Measurements from ENCODE around the gene CLEC4F. TPM values are rescaled to one million over a fixed set of nuclear protein-coding genes. Genes with fewer than 3 reads are reported as not detected.

Gene CLEC4F
- total and polyA plus RNA-seq, 2 donors (not counting 1 experiment from before 2014, with no cell fraction given) = not detected

DNA sequence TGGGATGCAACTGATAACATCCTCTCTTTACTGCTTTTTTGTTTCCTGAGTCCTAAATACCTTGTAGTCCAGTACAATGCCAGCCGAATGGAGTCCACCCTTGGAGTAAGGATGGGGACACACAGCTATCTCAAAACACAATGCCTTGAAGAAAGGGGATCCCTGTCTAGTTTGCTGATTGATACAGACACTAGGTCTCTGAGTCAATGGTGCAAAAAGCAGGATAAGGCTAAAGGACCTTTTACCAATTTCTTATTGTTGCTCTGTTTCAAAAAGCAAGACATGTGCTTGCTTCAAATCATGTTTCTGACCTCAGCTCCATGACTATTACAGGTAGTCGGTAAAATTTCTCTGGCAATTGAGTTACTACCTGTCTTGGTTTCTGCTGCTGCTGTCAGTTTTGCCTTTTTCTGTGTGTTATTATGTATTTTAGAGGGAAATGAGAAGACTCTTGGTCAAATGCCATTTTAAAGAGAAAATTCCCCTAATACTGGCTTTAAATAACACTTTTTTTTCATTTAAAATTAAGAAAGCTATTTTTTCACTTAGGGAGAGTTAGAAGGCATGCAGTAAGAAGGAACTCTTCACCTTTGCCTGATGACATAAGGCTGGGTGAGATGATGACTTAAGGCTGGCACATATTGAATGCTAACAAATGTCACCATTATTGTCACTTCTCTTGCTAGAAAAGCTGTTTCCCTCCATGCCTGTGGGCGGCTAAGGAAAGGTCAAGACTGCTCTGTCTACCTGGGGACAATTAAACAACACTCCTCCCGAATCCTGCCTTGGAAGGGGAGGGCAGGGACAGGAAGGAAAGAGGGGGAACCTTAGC lies 25.0 kb downstream of the CLEC4F start:
- WGBS (ENCODE audit: insufficient coverage) = 83% methylated on average over 2 of the region's 4 CpGs
- TF ChIP-seq, protein P1, sequence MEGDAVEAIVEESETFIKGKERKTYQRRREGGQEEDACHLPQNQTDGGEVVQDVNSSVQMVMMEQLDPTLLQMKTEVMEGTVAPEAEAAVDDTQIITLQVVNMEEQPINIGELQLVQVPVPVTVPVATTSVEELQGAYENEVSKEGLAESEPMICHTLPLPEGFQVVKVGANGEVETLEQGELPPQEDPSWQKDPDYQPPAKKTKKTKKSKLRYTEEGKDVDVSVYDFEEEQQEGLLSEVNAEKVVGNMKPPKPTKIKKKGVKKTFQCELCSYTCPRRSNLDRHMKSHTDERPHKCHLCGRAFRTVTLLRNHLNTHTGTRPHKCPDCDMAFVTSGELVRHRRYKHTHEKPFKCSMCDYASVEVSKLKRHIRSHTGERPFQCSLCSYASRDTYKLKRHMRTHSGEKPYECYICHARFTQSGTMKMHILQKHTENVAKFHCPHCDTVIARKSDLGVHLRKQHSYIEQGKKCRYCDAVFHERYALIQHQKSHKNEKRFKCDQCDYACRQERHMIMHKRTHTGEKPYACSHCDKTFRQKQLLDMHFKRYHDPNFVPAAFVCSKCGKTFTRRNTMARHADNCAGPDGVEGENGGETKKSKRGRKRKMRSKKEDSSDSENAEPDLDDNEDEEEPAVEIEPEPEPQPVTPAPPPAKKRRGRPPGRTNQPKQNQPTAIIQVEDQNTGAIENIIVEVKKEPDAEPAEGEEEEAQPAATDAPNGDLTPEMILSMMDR (IDR thresholded peaks at IDR 0.05) = no peak
- TF ChIP-seq EZH2 (IDR thresholded peaks at IDR 0.05; ENCODE audit: borderline replicate concordance, insufficient read depth, low read depth, low read length, poor library complexity, severe bottlenecking) = no peak
- H3K27ac ChIP-seq (ENCODE audit: low read length in 2 of 2) = no peak overlapping the region
- H3K27me3 Mint-ChIP-seq = peaks cover 50% of the 10 kb centered on the region
- H3K27me3 ChIP-seq (replicated peaks in 1 of 4; ENCODE audit: control extremely low read depth in 1 of 4, control insufficient read depth in 3 of 4, insufficient read depth in 4 of 4, low read length in 3 of 4) = peaks cover 0 to 36% (median 7%) of the 10 kb centered on the region in 4 experiments
- ChIA-PET POLR2A (no interaction called here), CTCF (no interaction called here)
- H3K36me3 ChIP-seq (replicated peaks in 1 of 2; ENCODE audit: control extremely low read depth in 1 of 2, control insufficient read depth in 1 of 2, extremely low read depth in 1 of 2, insufficient read depth in 2 of 2, low read length in 1 of 2) = no peaks in the 10 kb centered on the region
- intact Hi-C loops (cut with micrococcal nuclease) = no loop called here
- H2AFZ ChIP-seq (ENCODE audit: insufficient read depth, low read depth, low read length, poor library complexity, severe bottlenecking) = no peak overlapping the region
- peaks cover 2% of the 10 kb centered on the region for H3K4me1 Mint-ChIP-seq
- H3K9me3 ChIP-seq (ENCODE audit: control extremely low read depth in 1 of 3, control insufficient read depth in 2 of 3, insufficient read depth in 1 of 3, low read length in 2 of 3) = peaks cover 0 to 11% (median 0%) of the 10 kb centered on the region in 3 donors
- ATAC-seq (ENCODE audit: low read depth) (no peak), DNase-seq (no peak)
- H3K9ac ChIP-seq (ENCODE audit: low read length) = no peak overlapping the region
- H3K27ac Mint-ChIP-seq = no peak overlapping the region
- H3K4me3 Mint-ChIP-seq = no peak overlapping the region
- H3K4me3 ChIP-seq (ENCODE audit: control extremely low read depth in 1 of 5, extremely low read depth in 1 of 5, insufficient read depth in 1 of 5, low read depth in 2 of 5, low read length in 4 of 5) = no peak overlapping the region
- H3K79me2 ChIP-seq (ENCODE audit: control insufficient read depth, insufficient read depth, low read length) = no peaks in the 10 kb centered on the region
- H3K9me3 Mint-ChIP-seq (ENCODE audit: insufficient read depth) = no peaks in the 10 kb centered on the region
- no peak overlapping the region for H3K4me2 ChIP-seq (replicated peaks; ENCODE audit: low read depth, low read length, poor library complexity, severe bottlenecking)
- H3K4me1 ChIP-seq (ENCODE audit: control insufficient read depth in 2 of 2, insufficient read depth in 2 of 2, low read length in 2 of 2) = peaks cover 0 to 4% of the 10 kb centered on the region in 2 donors
- no peaks in the 10 kb centered on the region for H4K20me1 ChIP-seq (ENCODE audit: control insufficient read depth, insufficient read depth, low read length, poor library complexity, severe bottlenecking)

DNA sequence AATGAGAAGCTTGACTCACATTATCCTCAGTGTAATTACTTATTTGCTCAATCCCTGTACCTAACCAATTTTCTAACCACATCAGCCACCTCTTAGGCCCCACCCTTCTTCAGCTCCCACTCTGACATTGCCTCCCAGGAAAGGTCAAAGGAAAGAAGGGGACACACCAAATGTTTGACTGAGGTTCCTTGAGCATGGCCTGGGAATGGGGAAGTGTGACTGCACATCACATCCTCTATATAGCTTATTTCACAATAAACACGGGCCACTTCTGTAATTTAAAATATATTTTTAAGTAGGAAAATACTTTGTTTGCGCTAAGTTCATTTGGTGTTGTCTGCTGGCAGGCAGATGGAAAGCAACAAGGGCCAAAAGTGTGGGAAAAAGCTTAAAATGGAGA lies 26.9 kb downstream of the CLEC4F start:
- WGBS (ENCODE audit: insufficient coverage) = no CpG with 5 or more reads among the region's 2 CpGs
- ChIA-PET CTCF (no interaction called here), POLR2A (no interaction called here)
- TF ChIP-seq, protein P1 (IDR thresholded peaks at IDR 0.05) = no peak
- no peak for TF ChIP-seq EZH2 (IDR thresholded peaks at IDR 0.05; ENCODE audit: borderline replicate concordance, insufficient read depth, low read depth, low read length, poor library complexity, severe bottlenecking)
- Mint-ChIP-seq H3K4me1 (peaks cover 7% of the 10 kb centered on the region), H3K4me3 (no peak overlapping the region), H3K9me3 (ENCODE audit: insufficient read depth) (no peaks in the 10 kb centered on the region), H3K27ac (no peak overlapping the region), H3K27me3 (peaks cover 51% of the 10 kb centered on the region)
- Histone ChIP-seq H4K20me1 (ENCODE audit: control insufficient read depth, insufficient read depth, low read length, poor library complexity, severe bottlenecking) (no peaks in the 10 kb centered on the region), H2AFZ (ENCODE audit: insufficient read depth, low read depth, low read length, poor library complexity, severe bottlenecking) (no peak overlapping the region), H3K36me3 (replicated peaks in 1 of 2; ENCODE audit: control extremely low read depth in 1 of 2, control insufficient read depth in 1 of 2, extremely low read depth in 1 of 2, insufficient read depth in 2 of 2, low read length in 1 of 2) (no peaks in the 10 kb centered on the region), H3K27ac (ENCODE audit: low read length in 2 of 2) (no peak overlapping the region), H3K4me3 (ENCODE audit: control extremely low read depth in 1 of 5, extremely low read depth in 1 of 5, insufficient read depth in 1 of 5, low read depth in 2 of 5, low read length in 4 of 5) (no peak overlapping the region), H3K4me1 (ENCODE audit: control insufficient read depth in 2 of 2, insufficient read depth in 2 of 2, low read length in 2 of 2) (peaks cover 11 to 15% of the 10 kb centered on the region in 2 donors), H3K9me3 (ENCODE audit: control extremely low read depth in 1 of 3, control insufficient read depth in 2 of 3, insufficient read depth in 1 of 3, low read length in 2 of 3) (peaks cover 0 to 12% (median 0%) of the 10 kb centered on the region in 3 donors), H3K4me2 (replicated peaks; ENCODE audit: low read depth, low read length, poor library complexity, severe bottlenecking) (no peak overlapping the region), H3K79me2 (ENCODE audit: control insufficient read depth, insufficient read depth, low read length) (no peaks in the 10 kb centered on the region), H3K9ac (ENCODE audit: low read length) (no peak overlapping the region), H3K27me3 (replicated peaks in 1 of 4; ENCODE audit: control extremely low read depth in 1 of 4, control insufficient read depth in 3 of 4, insufficient read depth in 4 of 4, low read length in 3 of 4) (peaks cover 0 to 42% (median 16%) of the 10 kb centered on the region in 4 experiments)
- ATAC-seq (ENCODE audit: low read depth) = no peak
- DNase-seq = no peak
- intact Hi-C loops (cut with micrococcal nuclease) = no loop called here

Measured in B cell (primary cell).